Smooth muscle cell of the pulmonary artery (primary cell): ENCODE data around the gene IREB2. TPM values are rescaled to one million over a fixed set of nuclear protein-coding genes. Genes with fewer than 3 reads are reported as not detected.

ENCODE experiments used
- total RNA-seq: library from RNA; depleted of rRNA; stranded (reverse); fragments of >200 nt; gene quantifications from 2 replicates; pipeline ENCODE4 v1.2.3, GENCODE V29; 2014

Gene IREB2
- total RNA-seq: 25.1 and 36.1 TPM in 2 replicates

DNA sequence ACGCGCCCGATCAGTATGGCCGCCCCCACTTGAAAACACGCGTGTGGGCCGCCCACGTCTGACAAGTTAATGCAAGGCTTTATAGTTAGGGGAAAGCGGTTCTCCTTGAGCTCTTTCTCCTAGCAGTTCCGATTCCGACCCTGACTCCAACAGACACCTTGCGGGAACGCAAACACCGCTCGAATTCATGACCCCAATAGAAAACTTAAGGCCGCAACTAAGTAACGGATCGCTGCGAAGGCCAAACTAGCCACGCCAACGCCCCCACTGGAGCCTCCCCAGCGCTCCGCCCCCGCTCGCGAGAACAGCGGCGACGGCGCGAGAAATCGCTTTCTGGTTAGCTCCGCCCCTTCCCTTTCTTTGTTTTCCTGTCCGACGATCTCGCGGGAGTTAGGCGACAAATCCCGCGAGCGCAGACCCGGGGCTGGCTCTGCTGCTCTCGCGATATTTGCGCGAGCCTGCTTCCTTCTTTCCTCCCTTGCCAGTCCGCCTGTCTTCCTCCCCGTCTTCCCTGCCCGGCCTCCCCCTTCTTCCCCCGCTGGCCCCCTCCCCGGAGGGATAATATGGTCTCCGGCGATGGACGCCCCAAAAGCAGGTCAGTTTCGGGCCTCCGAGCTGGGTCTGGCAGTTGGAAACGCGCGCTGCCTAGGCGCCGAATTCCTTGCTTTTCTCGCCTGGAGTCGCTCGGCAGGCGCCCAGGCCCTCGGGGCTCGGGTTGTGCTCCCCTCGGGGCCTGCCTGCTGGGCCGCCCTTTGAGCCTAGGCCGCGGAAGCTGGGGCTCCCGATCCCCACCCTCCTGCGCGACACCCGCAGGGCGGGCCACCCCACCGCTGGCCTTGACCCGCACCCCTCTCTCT is at the start of gene IREB2:
Gene IREB2, plus strand, starts transcription at position 455 of the 857 bp plus-strand sequence. Its CDS starts 122 bp downstream, at position 577.

DNA sequence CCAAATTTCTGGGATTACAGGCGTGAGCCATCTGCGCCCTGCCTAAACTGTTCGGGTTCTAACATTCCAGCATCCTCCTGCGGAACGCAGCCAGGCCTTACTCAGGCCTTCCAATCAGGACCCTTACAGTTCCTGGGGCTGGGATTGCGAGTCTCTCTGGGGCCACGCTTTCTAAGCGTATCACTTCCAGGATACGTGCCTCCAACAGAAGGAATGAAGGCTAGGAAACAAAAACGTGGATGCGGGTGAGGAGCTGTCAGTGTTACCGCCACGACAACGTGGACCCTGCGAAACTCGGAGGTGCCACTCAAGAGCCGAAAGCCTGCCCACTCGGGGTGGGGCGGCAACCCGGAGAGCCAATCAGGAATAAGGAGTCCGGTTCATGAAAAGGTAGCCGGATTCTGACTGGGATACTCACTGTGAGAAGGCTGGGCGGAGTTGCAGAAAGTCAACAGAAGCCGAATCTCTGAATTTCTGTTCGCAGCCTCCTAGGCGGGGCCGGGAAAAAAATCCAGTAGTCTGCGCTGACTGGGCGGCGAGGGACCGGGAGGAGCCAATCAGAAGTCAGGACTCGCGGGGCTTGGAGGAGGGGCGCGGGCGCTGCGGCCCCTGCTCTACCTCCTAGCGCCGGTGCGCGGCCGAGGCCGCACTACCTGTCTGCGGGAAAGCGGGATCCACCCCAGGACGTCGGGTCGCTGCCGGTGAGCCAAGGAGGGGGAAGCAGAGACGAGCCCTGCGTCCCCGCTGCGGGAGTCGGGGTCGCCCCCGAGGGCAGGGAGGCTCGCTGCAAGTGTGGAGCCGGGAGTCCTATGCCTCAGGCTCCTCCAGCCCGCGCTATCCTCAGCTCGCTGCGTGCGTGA is 69.2 kb downstream of the IREB2 start, which contains the start of gene HYKK:
Gene HYKK, plus strand, starts transcription at position 607 of the 860 bp plus-strand sequence. CDS start 5,512 bp downstream, outside the sequence.

DNA sequence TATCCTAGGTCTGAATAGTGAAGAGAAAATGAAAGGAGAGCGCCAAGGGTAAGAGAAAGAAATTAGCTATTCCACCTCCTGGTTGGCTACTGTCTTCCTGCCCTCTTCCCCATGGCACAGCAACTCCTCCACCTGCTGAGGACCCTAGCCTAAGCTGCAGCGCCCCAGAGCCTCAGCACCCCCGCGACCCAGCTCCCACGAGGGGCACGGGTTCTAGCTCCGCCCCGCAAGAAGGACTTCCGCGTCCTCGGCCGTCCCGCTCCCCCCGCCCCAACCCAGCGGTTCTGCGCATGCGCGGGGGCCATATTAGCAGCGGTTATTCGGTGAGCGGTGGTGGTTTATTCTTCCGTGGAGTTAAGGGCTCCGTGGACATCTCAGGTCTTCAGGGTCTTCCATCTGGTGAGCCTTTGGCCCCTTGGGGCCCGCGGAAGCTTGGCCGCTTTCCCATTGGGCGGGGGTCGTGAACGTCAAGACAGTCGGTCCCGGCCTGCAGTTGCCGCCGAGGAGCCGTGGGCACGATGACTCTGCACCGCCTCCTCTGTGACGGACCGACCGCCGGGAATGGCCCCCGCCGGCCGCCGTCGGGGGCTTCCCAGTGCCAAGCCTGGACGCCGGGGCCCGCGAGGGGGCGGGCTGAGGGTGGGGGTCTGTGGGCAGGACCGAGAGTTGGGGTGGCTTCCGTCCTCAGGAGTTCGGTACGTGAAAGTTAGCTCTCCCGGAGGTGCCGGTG is 102.3 kb downstream of the IREB2 start, which contains the start of gene PSMA4:
Gene PSMA4, plus strand, starts transcription at position 304 of the 730 bp plus-strand sequence. CDS start 1,484 bp downstream, outside the sequence.

Other genes with a start within 250 kb of the IREB2 start
- not detected in 2 replicates for gene ACSBG1, start 203.7 kb upstream of the IREB2 start, total RNA-seq
- 3.4 and 4.0 TPM in 2 replicates for gene DNAJA4, start 173.7 kb upstream of the IREB2 start, total RNA-seq
- 41.2 and 48.3 TPM in 2 replicates for gene SKIC8, start 138.6 kb upstream of the IREB2 start, total RNA-seq
- gene CRABP1, start 97.9 kb upstream of the IREB2 start, total RNA-seq: not detected in 2 replicates
- gene HYKK, start 69.4 kb downstream of the IREB2 start, total RNA-seq: 1.7 and 2.0 TPM in 2 replicates
- 104 and 122 TPM in 2 replicates for gene PSMA4, start 102.2 kb downstream of the IREB2 start, total RNA-seq
- gene CHRNA5, start 127.3 kb downstream of the IREB2 start, total RNA-seq: 0.59 and 0.78 TPM in 2 replicates
- gene CHRNA3, start 182.8 kb downstream of the IREB2 start, total RNA-seq: not detected in 2 replicates
- not detected in 2 replicates for gene CHRNB4, start 203.0 kb downstream of the IREB2 start, total RNA-seq